GM12878 (cell line): Measurements from ENCODE around the gene ZNF410. TPM values are rescaled to one million over a fixed set of nuclear protein-coding genes. Genes with fewer than 3 reads are reported as not detected.

ENCODE experiments used
- IRF3 ChIP-seq: fragments of 450-650 bp; IDR thresholded peaks from 2 replicates; pipeline ENCODE4 v1.6.1; 2014; ENCODE audit warnings: mild to moderate bottlenecking
- KDM1A ChIP-seq: fragments of 200-600 bp; sonication (generic); IDR thresholded peaks from 2 replicates; pipeline ENCODE4 v1.6.1; 2016; ENCODE audit warnings: borderline replicate concordance
- MEF2A ChIP-seq: IDR thresholded peaks from 2 replicates; pipeline ENCODE4 v1.6.1; 2011; ENCODE audit warnings: low read depth, mild to moderate bottlenecking, low read length, moderate library complexity; ENCODE audit not compliant: insufficient read depth
- NR2F1 ChIP-seq: fragments of 450-650 bp; conservative IDR thresholded peaks from 2 replicates; pipeline ENCODE4 v1.6.1; 2017; ENCODE audit warnings: mild to moderate bottlenecking
- POLR2A ChIP-seq: IDR thresholded peaks from 2 replicates; pipeline ENCODE4 v1.6.1; 2011; ENCODE audit warnings: low read depth, mild to moderate bottlenecking, low read length
- RAD21 ChIP-seq: IDR thresholded peaks from 2 replicates; pipeline ENCODE4 v1.6.1; 2011; ENCODE audit warnings: mild to moderate bottlenecking, low read depth, low read length, moderate library complexity; ENCODE audit not compliant: insufficient read depth
- RB1 ChIP-seq: fragments of 450-650 bp; formaldehyde crosslinking; IDR thresholded peaks from 2 replicates; pipeline ENCODE4 v1.6.1; 2017; ENCODE audit warnings: mild to moderate bottlenecking, borderline replicate concordance
- RUNX3 ChIP-seq: IDR thresholded peaks from 2 replicates; pipeline ENCODE4 v1.6.1; 2012; ENCODE audit warnings: low read length, inconsistent platforms
- ZNF207 ChIP-seq: fragments of 450-650 bp; IDR thresholded peaks from 2 replicates; pipeline ENCODE4 v1.6.1; 2014; ENCODE audit warnings: antibody characterized with exemption, mild to moderate bottlenecking, borderline replicate concordance
- polyA plus RNA-seq, 11 experiments: library from polyadenylated mRNA; depleted of rRNA in 4 of 11; unstranded in 6 of 11; stranded (reverse) in 5 of 11; fragments of >200 nt; fragmentation: Nextera tagmentation in 4 of 11; fragmentation: Illumina TruSeq in 1 of 11; extraction: Ambion mirVana in 4 of 11; extraction: Trizol in 1 of 11; gene quantifications; 1 replicate in 1 of 11; 2 replicates in 10 of 11; pipeline versions ENCODE4 v1.2.1 to v1.2.3, GENCODE V29; 2011 to 2016; ENCODE audit warnings: inconsistent platforms in 2 of 11, missing spikeins in 2 of 11, low read depth in 1 of 11
- total RNA-seq, 4 experiments: library from RNA; depleted of rRNA in 3 of 4; stranded (reverse); fragments of >200 nt in 3 of 4; fragmentation: Illumina TruSeq in 1 of 4; extraction: Trizol in 1 of 4; gene quantifications; 2 replicates each; pipeline versions ENCODE4 v1.2.1 to v1.2.3, GENCODE V29; 2013 to 2021
- TF ChIP-seq, protein P1 (sequence below): IDR thresholded peaks from 2 replicates; pipeline ENCODE4 v1.6.1; 2012; ENCODE audit warnings: mild to moderate bottlenecking, low read depth, low read length

The ZNF410 gene
- total and polyA plus RNA-seq, 10 of the 15 experiments (the other 5 are each of a cell fraction or from before 2014, with no cell fraction given) = 31.2 to 56.6 (median 47.7) TPM

DNA sequence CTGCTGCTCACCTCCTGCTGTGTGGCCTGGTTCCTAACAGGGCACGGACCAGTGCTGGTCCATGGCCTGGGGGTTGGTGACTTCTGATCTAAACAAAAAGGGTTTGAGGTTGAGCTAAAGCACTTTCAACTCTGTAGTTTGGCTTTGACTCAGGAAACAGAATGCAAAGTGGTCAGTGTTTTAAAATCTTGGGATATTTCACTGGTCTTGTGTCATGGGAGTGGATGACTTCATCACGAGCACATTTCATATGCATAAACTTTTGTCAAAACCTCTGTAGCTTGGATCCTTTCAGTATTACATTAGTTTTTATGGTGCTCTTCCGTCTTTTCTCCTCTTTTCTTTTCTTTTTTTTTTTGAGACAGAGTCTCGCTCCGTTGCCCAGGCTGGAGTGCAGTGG lies 37.7 kb downstream of the ZNF410 start (continued):
- no peak for TF ChIP-seq NR2F1
- TF ChIP-seq RB1 = no peak
- TF ChIP-seq POLR2A = no peak
- TF ChIP-seq, protein P1, sequence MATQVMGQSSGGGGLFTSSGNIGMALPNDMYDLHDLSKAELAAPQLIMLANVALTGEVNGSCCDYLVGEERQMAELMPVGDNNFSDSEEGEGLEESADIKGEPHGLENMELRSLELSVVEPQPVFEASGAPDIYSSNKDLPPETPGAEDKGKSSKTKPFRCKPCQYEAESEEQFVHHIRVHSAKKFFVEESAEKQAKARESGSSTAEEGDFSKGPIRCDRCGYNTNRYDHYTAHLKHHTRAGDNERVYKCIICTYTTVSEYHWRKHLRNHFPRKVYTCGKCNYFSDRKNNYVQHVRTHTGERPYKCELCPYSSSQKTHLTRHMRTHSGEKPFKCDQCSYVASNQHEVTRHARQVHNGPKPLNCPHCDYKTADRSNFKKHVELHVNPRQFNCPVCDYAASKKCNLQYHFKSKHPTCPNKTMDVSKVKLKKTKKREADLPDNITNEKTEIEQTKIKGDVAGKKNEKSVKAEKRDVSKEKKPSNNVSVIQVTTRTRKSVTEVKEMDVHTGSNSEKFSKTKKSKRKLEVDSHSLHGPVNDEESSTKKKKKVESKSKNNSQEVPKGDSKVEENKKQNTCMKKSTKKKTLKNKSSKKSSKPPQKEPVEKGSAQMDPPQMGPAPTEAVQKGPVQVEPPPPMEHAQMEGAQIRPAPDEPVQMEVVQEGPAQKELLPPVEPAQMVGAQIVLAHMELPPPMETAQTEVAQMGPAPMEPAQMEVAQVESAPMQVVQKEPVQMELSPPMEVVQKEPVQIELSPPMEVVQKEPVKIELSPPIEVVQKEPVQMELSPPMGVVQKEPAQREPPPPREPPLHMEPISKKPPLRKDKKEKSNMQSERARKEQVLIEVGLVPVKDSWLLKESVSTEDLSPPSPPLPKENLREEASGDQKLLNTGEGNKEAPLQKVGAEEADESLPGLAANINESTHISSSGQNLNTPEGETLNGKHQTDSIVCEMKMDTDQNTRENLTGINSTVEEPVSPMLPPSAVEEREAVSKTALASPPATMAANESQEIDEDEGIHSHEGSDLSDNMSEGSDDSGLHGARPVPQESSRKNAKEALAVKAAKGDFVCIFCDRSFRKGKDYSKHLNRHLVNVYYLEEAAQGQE = no peak
- TF ChIP-seq MEF2A = no peak
- no peak for TF ChIP-seq KDM1A
- no peak for TF ChIP-seq ZNF207
- TF ChIP-seq RUNX3 = no peak
- no peak for TF ChIP-seq RAD21
- TF ChIP-seq IRF3 = no peak
